Hematopoietic multipotent progenitor cell treated with erythropoietin and hydrocortisone succinate and interleukin-3 and kit ligand, for 4 days (in vitro differentiated cells): ENCODE measurements around the gene EGLN1.
"Not testable (repeated sequence)": the region's sequence is repeated elsewhere in the genome, so short reads cannot be mapped to it uniquely, and the experiment has no call there.

Experiments used
- DNase-seq: peaks from one replicate; pipeline ENCODE4 v3.0.0-alpha.2; 2015

EGLN1 gene

DNA sequence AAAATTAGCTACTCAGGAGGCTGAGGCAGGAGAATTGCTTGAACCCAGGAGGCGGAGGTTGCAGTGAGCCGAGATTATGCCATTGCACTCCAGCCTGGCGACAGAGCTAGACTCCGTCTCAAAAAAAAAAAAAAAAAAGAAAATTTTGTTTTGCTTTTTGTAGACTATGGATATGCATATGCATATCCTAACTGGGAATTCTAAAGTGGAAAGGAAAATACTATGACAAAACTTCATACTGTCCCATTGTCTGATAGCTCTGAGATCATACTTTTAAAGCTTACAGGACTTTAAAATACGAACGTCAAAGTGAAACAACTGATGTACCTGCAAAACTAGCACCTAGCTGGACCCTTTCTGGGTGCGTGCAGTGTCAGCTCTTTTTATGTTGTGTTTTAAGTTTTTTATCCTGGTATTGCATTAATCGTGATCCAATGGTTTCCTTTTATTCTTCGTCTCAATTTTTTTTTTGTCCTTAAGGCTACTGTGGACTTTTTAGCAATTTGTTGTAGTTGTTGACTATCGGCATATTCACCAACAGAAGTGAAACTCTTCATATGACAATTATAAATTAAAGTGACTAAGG, 64.8 kb downstream of the EGLN1 start:
- DNase-seq: no peak

DNA sequence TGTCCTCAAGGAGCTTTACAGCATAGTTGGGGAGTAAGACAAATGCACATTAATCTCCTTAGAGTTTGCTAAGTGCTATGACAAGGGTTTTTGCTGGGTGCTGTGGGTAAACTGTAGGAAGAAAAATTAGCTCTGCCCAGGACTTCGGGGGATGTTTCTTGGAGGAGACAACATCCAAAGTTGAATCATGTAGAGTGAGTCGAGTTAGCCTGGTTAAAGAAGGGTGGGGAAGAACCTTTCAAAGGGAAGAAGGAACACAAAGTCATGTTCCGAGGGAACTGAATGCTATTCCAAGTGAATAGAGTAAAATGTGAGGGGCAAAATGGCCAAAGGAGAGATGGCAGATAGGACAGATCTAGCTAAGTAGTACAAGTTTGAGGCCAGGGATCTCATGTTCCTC, 66.9 kb downstream of the EGLN1 start:
- no peak for DNase-seq

DNA sequence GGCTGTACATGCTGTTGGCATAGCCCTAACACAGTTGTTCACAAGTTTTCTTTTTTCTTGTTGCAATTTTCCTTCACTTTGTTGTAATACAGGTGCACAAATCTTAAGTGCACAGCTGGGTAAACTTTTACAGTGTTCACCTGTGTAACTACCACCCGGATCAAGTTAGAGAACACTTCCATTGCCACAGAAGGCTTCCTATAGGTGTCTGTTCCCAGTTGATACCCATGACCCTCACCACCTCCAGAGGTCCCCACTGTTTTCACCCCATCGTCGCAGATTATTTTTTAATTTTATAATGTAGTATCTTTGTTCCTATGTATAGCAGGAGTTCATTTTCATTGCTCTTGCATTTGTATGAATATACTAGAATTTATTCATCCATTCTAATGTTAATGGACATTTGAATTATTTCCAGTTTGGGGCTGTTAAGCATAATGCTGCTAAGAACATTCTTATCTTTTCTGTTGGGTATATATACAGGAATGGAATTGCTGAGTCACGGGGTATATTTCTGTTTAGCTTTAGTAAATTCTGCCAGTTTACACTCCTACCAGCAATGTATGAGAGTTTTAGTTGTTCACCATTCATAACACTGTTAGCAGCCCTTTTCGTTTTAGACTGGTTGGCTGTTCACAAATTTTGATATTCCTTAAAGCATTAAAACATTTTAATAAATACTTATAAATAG, 67.6 kb downstream of the EGLN1 start:
- peak; percentile 75 for DNase-seq

DNA sequence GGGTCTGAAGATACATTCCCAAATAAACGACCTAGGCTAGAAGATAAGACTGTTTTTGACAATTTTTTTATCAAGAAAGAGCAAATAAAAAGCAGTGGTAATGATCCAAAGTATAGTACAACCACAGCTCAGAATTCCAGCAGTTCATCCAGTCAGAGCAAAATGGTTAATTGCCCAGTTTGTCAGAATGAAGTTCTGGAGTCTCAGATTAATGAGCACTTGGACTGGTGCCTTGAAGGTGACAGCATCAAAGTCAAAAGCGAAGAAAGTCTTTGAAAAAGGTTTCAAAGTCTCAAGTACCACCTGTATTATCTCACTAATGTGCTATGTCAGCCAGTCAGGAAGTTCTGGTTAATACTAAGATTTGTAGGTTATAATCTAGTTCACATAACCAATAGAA, 69.0 kb downstream of the EGLN1 start:
- no peak for DNase-seq

DNA sequence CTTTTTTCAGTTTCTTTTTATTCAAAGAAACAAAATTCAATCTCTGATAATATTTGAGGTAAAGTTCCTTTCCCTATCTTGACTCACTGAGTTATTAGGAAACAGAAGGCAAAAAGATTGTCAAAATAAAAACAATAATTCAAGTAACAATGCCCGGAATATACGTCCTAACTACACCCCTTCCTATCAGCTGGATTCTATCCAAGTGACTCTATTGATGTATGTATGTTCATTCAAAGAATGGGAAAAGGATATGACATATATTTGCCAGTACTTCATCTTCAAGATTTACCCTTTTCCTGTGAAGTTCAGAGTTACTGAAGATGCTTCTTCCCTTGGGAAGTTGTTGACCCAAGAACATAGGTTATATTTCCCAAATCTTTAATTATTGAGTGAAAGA, 70.3 kb downstream of the EGLN1 start:
- no peak for DNase-seq

DNA sequence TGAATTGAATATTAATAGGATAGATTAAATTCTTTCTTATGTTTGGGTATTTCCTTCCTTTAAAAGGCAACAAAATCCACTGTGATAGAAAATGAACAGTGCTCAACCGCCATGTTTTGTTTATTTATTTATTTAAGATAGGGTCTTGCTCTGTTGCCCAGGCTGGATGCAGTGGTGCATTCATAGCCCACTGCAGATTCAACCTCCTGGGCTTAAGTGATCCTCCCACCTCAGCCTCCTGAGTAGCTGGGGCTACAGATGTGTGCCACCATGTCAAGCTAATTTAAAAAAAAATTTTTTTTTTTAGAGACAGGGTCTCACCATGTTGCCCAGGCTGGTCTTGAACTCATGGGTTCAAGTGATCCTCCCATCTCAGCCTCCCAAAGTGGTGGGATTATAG, 73.2 kb downstream of the EGLN1 start:
- DNase-seq: not testable (repeated sequence)

DNA sequence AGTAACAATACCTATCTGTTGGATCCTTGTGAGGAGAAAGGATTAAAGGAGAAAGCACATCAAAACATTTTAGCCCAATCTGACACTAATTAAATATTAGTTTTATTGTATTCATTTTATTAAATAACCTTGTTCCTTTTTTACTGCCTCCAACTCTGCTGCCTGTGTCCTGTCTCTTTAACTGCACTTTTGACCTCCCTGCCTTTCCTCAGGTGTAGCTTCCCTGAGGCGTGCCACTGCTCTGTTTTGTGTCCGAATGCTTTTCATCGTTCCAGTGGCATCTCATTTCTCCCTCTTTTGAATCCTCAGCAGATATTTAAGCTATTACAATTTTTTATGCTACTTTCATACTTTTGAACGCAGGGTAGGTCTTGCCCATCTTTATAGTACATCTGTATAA, 73.6 kb downstream of the EGLN1 start:
- no peak for DNase-seq

DNA sequence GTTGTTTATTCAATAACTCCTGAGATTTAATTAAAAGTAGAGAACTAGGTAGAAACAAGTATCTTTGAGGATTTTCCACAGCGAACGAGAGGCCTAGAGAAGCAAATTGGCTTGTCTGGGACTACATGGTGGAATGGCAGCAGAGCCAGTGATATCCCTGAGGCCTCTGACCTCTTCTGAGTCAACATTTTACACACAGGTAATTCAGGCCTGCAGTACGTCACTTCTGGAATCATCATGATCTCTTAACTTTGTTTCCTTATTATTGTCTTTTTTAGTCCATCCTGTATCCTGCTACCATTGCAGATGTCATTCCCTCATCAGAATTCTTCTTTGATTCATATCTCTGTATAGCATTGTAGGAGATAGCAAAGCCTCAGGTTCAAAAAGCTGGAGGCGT, 74.1 kb downstream of the EGLN1 start:
- DNase-seq: no peak

DNA sequence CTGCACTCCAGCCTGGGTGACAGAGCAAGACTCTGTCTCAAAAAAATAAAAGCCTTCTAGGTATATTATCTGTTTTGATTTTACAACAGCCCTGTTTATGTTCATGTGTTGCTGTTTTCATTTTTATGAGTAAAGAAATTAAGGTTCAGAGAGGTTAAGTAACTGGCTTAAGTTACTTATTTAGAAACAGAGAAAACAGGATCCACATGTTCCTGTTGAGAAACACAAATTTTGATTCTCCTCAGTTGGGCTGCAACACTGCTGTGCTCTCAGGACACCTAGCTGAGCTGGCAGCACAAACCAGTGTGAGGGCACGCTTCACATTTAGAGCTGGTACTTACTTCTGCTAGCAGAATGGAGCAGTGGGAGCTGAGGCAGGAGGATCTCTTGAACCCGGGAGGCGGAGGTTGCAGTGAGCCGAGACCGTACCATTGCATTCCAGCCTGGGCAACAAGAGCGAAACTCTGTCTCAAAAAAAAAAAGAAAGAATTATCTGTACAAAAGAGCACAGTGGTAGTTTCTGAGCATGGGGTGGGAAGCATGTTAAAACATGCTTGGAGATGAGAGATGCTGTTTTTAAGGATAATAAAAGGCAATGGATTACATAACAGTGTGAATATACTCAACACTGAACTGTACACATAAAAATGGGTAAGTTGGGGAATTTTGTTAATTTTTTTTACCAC, 81.6 kb downstream of the EGLN1 start:
- no peak for DNase-seq

DNA sequence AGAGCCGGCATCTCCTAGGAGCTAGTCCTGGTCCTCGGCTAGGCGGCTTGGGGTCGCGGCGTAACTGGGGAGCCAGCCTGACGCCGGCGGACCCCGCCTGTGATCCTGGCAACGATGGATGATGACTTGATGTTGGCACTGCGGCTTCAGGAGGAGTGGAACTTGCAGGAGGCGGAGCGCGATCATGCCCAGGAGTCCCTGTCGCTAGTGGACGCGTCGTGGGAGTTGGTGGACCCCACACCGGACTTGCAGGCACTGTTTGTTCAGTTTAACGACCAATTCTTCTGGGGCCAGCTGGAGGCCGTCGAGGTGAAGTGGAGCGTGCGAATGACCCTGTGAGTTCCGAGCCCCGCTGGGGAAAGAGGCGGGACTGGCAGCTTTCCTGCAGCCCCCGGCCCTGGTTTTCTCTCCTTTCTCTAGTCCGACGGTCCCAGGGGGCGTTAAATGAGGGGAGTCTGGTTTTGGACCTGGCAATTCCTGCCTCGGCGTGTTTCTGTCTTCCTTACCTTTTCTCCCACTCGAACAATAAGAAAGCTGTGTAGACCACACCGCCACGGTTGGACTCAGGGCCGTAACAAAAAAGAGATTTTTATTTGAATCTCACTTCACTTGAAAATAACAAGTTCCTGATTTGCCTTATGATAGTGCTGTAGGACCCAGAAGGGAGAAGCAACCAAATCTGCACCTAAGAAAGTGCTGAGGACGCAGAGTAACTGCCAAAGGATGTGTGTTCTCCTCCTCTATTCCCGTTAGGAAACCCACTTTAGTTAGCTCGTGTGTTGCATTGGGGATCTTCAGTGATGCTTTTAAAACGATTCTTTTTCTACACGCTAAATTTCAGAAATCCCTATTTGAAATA, 83.6 kb downstream of the EGLN1 start, which contains the start of gene SPRTN:
Gene SPRTN, plus strand, starts transcription at position 24 of the 859 bp plus-strand sequence. Its CDS starts 91 bp downstream, at position 115.
- DNase-seq: no peak

DNA sequence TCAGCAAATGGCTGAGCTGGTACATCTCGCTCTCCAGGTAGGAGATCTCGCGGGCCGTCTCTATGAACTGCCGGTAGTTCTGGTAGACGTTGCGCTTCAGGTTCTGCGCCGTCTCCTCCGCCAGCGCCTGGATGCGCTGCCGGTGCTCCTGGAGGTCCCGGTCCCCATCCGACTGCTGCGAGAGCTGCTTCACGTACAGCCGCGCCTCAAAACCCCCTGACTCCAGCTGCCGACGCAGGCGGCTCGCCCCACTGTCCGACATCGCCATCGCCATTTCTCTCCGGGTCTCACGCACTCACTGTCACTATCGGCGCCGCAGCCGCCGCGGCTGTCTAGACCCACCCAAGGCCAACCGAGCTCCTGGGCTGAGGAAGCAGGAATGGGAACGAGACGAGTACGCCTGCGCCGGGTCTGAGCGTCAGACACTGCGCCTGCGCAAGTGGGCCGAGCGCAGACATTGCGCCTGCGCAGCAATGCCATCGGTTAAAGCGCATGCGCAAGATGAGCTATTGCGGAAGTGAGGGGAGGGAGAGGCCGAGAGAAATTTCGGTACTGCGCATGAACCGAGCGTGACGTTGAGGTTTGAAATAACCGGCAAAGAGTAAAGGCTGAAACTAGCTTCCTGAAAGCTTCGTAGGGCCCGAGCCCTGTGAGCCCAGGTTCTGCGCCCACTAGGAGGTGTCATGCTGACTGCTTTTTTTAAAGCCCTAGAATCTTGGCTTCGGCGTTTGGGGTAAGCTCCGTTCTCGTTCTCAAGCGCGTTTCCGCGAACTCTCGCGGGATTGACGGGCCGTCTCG, 84.4 kb downstream of the EGLN1 start, which contains the start of gene EXOC8:
Gene EXOC8, minus strand, starts transcription at position 381 of the 798 bp plus-strand sequence. Its CDS starts 107 bp downstream, at position 274.
- peak; percentile 98 for DNase-seq

DNA sequence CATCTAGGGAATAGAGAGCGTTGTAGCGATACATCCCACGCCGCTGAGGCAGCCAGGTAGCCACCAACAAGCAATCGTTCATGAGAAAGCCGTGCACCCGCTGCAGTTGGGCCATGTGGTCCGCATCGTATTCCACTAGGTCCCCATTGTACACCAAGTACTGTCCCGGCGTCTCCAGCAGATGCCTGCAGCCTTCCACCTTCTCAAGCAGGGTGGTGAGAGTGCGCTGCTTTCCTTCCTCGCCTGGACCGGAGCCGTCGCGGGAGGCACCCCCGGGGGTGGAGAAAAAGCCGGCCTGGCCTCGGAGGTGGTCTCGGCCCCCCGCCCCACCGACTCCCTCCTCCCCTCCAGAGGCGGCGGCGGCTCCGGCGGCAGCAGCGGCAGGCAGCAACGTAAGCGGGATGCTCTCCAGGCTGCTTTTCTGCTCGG, 85.0 kb downstream of the EGLN1 start:
- DNase-seq: no peak

DNA sequence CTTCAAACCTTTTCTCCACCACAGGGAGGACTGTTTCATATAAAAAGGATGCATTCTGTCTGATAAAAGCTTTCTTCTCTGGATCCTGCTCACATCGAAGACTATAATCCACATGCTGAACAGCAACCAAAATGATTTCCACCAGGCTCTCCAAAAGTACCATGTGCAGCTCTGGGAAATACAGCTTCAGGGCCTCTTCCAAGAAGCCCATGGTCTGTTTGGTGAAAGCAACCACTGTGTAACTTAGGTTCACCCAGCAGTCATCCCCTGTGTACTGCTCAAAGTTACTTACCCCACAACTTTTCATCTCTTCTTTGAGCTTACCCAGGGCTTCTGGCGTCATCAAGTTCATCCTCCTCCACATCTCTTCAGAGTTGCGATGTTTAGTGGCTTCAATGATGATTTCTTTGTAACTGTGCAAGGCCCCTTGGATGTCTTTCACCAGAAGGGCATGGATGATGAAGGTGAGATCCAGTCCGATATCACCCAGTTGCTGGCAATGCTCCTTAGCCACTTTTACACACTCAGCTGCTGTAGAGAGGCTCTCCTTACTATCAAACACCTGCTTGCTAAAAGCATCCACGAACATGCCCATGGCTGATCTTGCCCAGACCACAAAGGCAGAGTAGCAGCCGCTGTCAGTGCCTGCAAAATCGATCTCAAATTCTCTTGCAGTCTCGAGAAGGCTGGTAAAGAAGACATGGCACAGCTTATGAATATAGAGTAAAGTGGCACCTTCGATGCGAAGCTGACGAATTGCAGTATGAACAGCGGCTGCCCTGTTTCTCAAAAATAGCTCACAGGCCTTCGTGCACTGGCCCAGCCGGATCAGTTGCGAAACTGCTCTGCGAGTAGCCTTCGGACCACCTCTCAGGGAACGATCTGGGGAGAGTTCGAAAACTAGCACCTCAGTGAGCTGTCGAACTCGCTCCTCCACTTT, 86.2 kb downstream of the EGLN1 start:
- DNase-seq: peak; percentile 8

DNA sequence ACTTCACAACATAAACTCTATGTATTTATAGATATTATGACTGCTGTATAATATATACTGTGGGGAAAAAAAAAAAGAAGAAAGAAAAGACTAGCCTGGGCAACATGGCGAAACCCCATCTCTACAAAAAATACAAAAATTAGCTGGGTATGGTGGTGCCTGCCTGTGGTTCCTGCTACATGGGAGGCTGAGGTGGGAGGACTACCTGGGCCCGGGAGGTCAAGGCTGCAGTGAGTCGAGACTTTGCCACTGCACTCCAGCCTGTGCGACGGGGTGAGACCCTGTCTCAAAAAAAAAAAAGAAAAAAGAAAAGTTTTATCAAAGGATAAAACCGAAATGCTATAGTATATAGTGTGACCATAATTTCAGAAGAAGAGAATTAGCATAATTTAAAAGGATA, 87.1 kb downstream of the EGLN1 start:
- DNase-seq: no peak

DNA sequence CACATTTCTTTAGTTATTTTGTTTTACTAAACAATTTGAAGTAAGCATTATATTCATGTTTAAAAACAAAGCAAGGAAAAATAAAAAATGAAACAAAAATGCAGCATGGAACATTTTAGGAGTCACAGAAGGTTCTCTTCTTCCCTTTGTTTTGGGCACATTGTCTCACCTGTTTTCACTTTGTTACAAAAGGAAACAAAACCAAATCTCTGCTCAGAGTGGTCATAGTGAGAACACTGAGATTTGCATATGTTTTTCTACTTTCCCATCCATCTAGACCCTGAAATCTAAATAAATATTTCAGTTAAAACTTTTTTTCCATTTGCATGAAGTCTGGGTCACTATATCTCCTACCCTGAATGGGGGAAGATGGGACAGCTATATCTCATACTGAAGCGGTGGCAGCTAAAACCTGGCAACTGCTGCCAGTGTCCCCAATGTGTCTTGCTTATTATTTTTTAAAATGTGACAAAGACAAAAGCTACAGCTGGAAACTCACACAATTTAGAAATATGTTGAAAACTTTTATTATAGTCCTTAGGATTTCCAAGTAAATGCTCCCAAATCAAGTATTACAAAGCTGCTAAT, 87.9 kb downstream of the EGLN1 start:
- no peak for DNase-seq

DNA sequence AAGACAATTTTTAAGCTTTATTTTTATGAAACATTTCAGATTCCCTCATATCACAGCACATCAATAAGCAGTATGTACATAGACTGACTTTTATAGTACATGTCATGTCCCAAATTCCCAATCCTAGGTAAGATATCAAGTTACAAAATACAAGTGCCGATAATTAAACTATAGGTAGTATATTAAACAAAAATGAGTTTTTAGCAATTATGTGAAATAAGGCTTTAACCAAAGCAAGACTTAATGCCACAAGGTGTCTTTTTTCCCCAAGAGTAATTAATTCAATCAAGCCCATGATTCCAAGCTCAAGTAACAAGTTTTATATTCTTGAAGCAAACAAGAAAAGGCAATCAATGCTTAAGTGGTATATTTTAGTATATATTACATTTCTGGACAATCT, 89.3 kb downstream of the EGLN1 start:
- no peak for DNase-seq

DNA sequence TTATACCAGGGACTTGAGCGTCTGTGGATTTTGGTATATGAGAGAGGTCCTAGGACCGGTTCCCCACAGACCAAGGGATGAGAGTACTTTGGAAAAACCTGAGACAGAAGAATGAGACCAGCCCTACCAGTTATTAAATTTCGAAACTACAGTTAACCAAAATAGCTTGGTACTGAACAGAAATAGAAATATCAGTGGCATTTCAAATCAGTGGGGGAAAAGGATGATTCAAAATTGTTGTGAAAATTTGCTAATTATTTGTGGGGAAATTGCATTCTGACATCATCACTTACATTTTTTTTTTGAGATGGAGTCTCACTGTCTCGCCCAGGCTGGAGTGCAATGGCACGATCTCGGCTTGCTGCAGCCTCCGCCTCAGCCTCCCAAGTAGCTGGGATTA, 92.6 kb downstream of the EGLN1 start:
- DNase-seq: no peak

DNA sequence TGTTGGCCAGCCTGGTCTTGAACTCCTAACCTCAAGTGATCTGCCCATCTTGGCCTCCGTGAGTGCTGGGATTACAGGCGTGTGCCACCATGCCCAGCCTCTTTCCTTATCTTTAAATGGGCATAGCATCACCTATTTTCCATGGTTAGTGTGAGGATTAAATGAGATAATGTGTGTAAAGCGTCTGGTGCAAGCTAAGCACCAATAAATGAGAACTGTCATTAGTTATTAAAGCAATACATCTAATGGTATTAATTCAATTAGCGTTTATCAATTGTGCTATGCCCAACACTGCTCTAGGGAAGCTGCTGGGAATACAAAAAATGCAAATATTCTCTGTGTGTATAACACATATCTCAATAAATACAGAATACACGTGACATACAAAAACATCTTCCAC, 94.5 kb downstream of the EGLN1 start:
- no peak for DNase-seq

DNA sequence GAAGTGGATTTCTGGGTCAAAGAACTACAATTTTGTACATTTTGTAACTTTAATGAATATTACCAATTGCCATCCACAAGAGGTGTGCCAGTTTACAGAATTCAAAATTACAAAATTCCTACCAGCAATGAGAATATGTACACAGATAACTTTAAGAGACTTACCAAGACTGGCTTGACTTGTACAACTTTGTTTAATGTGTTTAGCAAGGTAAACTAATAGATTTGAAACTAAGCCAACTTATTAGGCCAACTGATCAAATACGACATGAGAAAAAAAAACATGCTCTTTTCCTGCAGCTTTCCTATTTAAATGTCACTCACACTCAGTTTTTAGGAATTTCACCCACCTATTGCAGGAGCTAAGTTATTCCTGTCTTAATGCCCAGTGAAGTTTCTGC, 95.8 kb downstream of the EGLN1 start:
- no peak for DNase-seq

DNA sequence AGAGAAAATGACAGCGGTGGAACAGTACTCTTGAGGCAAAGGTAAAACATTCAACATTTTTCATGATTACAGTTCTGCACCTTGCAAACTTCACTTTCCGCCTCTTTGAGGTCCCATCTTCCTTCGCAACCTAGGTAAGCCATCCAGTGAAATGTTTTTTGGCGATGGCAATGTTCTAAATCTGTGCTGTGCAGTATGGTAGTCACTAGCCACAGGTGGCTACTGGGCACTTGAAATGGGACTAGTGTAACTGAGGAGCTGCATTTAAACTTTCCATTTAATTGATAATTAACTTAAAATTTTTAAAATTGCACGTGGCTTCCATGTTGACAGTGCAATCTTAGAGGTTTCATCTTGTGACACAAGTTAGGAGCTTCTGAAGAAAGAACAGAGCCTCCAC, 97.4 kb downstream of the EGLN1 start:
- no peak for DNase-seq
